ENCODE data around the gene PLCB4. TPM values are rescaled to one million over a fixed set of nuclear protein-coding genes. Genes with fewer than 3 reads are reported as not detected.

Gene PLCB4
- total RNA-seq, 2 experiments from 2014 or later = 0.06 TPM; not detected in 1

- ChIA-PET CTCF (no interaction called here), POLR2A (no interaction called here)
- Mint-ChIP-seq H3K27me3 (no peaks in the 10 kb centered on the region), H3K27ac (no peak overlapping the region), H3K4me3 (no peak overlapping the region), H3K36me3 (ENCODE audit: low read depth) (no peaks in the 10 kb centered on the region), H3K9me3 (no peaks in the 10 kb centered on the region), H3K4me1 (ENCODE audit: low read depth) (no peaks in the 10 kb centered on the region)
- Histone ChIP-seq H3K4me1 (ENCODE audit: insufficient read depth, low read length) (no peaks in the 10 kb centered on the region), H3K27ac (ENCODE audit: low read depth in 1 of 2, low read length in 2 of 2) (no peak overlapping the region), H3K9me3 (ENCODE audit: control insufficient read depth in 1 of 2, insufficient read depth in 1 of 2, low read length in 2 of 2) (no peaks in the 10 kb centered on the region), H3K27me3 (ENCODE audit: control insufficient read depth in 1 of 2, insufficient read depth in 2 of 2, low read length in 2 of 2) (no peaks in the 10 kb centered on the region), H3K4me3 (ENCODE audit: low read length) (no peak overlapping the region), H3K36me3 (ENCODE audit: insufficient read depth, low read length) (no peaks in the 10 kb centered on the region)
- TF ChIP-seq, protein P1, sequence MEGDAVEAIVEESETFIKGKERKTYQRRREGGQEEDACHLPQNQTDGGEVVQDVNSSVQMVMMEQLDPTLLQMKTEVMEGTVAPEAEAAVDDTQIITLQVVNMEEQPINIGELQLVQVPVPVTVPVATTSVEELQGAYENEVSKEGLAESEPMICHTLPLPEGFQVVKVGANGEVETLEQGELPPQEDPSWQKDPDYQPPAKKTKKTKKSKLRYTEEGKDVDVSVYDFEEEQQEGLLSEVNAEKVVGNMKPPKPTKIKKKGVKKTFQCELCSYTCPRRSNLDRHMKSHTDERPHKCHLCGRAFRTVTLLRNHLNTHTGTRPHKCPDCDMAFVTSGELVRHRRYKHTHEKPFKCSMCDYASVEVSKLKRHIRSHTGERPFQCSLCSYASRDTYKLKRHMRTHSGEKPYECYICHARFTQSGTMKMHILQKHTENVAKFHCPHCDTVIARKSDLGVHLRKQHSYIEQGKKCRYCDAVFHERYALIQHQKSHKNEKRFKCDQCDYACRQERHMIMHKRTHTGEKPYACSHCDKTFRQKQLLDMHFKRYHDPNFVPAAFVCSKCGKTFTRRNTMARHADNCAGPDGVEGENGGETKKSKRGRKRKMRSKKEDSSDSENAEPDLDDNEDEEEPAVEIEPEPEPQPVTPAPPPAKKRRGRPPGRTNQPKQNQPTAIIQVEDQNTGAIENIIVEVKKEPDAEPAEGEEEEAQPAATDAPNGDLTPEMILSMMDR (IDR thresholded peaks at IDR 0.05) = no peak
- DNase-seq (no peak), ATAC-seq (ENCODE audit: poor library complexity) (no peak)
- intact Hi-C loops (cut with DNase I, micrococcal nuclease) = no loop called here
Measured at GRCh38 chr20:9331707-9332435, 263.0 kb downstream of the PLCB4 start.

DNA sequence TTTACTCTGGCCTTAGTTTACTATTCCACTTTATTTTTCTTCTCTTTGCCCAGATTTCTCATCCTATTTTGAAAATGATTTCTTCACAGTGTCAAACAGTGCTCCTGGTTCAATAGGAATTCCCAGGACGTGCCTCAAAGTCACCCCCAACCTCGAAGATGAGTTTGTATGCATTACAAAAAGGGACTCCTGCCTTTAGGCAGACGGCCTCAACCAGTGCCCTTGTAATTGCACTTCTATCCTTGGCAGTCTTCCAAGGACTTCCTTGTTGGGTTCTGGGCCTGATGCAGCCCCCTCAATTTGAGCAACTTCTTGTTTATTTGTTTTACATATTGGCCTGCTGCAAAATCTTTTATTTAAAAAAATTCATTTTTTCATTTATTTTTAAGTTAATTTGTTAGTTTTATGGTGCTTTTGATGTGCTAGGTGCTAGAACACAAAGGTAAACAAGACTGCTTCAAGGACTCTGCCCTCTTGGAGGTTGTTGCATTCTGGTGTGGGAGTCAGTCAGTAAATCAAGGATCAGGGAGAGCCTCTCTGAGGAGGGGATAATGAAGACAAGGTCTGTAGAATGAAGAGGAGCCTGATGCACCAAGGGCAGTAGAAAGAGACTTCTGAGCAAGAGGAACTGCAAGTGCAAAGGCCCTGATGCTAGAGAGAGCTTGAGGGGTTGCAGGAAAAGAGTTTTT, 264.0 kb downstream of the PLCB4 start:
- H3K9me3 Mint-ChIP-seq = no peaks in the 10 kb centered on the region
- TF ChIP-seq, protein P1 (IDR thresholded peaks at IDR 0.05) = no peak
- H3K4me3 Mint-ChIP-seq = no peak overlapping the region
- Histone ChIP-seq H3K4me1 (ENCODE audit: insufficient read depth, low read length) (no peaks in the 10 kb centered on the region), H3K27ac (ENCODE audit: low read depth in 1 of 2, low read length in 2 of 2) (no peak overlapping the region), H3K36me3 (ENCODE audit: insufficient read depth, low read length) (no peaks in the 10 kb centered on the region), H3K27me3 (ENCODE audit: control insufficient read depth in 1 of 2, insufficient read depth in 2 of 2, low read length in 2 of 2) (no peaks in the 10 kb centered on the region), H3K9me3 (ENCODE audit: control insufficient read depth in 1 of 2, insufficient read depth in 1 of 2, low read length in 2 of 2) (no peaks in the 10 kb centered on the region), H3K4me3 (ENCODE audit: low read length) (no peak overlapping the region)
- no peaks in the 10 kb centered on the region for H3K27me3 Mint-ChIP-seq
- DNase-seq (no peak), ATAC-seq (ENCODE audit: poor library complexity) (no peak)
- H3K27ac Mint-ChIP-seq = no peak overlapping the region
- ChIA-PET CTCF (no interaction called here), POLR2A (no interaction called here)
- no peaks in the 10 kb centered on the region for H3K36me3 Mint-ChIP-seq (ENCODE audit: low read depth)
- intact Hi-C loops (cut with DNase I, micrococcal nuclease) = no loop called here
- H3K4me1 Mint-ChIP-seq (ENCODE audit: low read depth) = no peaks in the 10 kb centered on the region

- H3K4me3 ChIP-seq (ENCODE audit: low read length) = no peak overlapping the region
- POLR2A ChIA-PET = no interaction called here
- no peaks in the 10 kb centered on the region for H3K4me1 ChIP-seq (ENCODE audit: insufficient read depth, low read length)
- no peak overlapping the region for H3K27ac Mint-ChIP-seq
- no peaks in the 10 kb centered on the region for H3K4me1 Mint-ChIP-seq (ENCODE audit: low read depth)
- TF ChIP-seq, protein P1 (IDR thresholded peaks at IDR 0.05) = no peak
- no peak overlapping the region for H3K27ac ChIP-seq (ENCODE audit: low read depth in 1 of 2, low read length in 2 of 2)
- H3K36me3 Mint-ChIP-seq (ENCODE audit: low read depth) = no peaks in the 10 kb centered on the region
- ATAC-seq (ENCODE audit: poor library complexity) (no peak), DNase-seq (no peak)
- intact Hi-C loops (cut with DNase I, micrococcal nuclease) = no loop called here
- H3K9me3 Mint-ChIP-seq = no peaks in the 10 kb centered on the region
- CTCF ChIA-PET = no interaction called here
- H3K9me3 ChIP-seq (ENCODE audit: control insufficient read depth in 1 of 2, insufficient read depth in 1 of 2, low read length in 2 of 2) = no peaks in the 10 kb centered on the region
- no peaks in the 10 kb centered on the region for H3K36me3 ChIP-seq (ENCODE audit: insufficient read depth, low read length)
- H3K27me3 ChIP-seq (ENCODE audit: control insufficient read depth in 1 of 2, insufficient read depth in 2 of 2, low read length in 2 of 2) = no peaks in the 10 kb centered on the region
- no peaks in the 10 kb centered on the region for H3K27me3 Mint-ChIP-seq
- no peak overlapping the region for H3K4me3 Mint-ChIP-seq
Measured at GRCh38 chr20:9334866-9335265, 266.0 kb downstream of the PLCB4 start.

Data from CD4-positive, alpha-beta T cell (primary cell).